Esophagus squamous epithelium (tissue), 5 donors: ENCODE results near the gene CNTNAP2. TPM values are rescaled to one million over a fixed set of nuclear protein-coding genes. Genes with fewer than 3 reads are reported as not detected.

Source experiments
- DNase-seq: peaks from one replicate; lab custom pipeline; 2025; lab: John Stamatoyannopoulos, UW
- H3K27ac ChIP-seq, 4 donors: fragments of 200-600 bp; sonication (generic); one replicate each; pipeline ENCODE4 v1.5.1; 2016 to 2019; ENCODE audit warnings: mild to moderate bottlenecking in 1 of 4
- H3K27me3 ChIP-seq, 4 donors: fragments of 200-600 bp; sonication (generic); 1 replicate in 3 of 4; 2 replicates in 1 of 4; pipeline versions ENCODE4 v1.5.1 to v1.6.0; 2017 to 2021; ENCODE audit warnings: antibody characterized with exemption in 1 of 4
- H3K36me3 ChIP-seq, 3 donors: fragments of 200-600 bp; sonication (generic); one replicate each; pipeline ENCODE4 v1.5.1; 2016 to 2019
- H3K4me1 ChIP-seq, 3 donors: fragments of 200-600 bp; sonication (generic); one replicate each; pipeline ENCODE4 v1.5.1; 2017 to 2019
- H3K4me3 ChIP-seq, 4 donors: fragments of 200-600 bp; sonication (generic); 1 replicate in 3 of 4; 2 replicates in 1 of 4; pipeline ENCODE4 v1.5.1; 2016 to 2019; ENCODE audit warnings: mild to moderate bottlenecking in 2 of 4, moderate library complexity in 1 of 4
- H3K9me3 ChIP-seq, 3 donors: fragments of 200-600 bp; sonication (generic); one replicate each; pipeline ENCODE4 v1.5.1; 2016 to 2019
- CTCF ChIP-seq, 6 experiments: fragments of 450-650 bp in 4 of 6; fragments of 200-600 bp in 2 of 6; sonication (generic) in 2 of 6; IDR thresholded peaks; one replicate each; pipeline ENCODE4 v1.5.1; 2016 to 2019; ENCODE audit warnings: antibody characterized with exemption in 6 of 6, mild to moderate bottlenecking in 4 of 6, moderate library complexity in 4 of 6
- POLR2A ChIP-seq, 4 donors: fragments of 450-650 bp; IDR thresholded peaks; one replicate each; pipeline ENCODE4 v1.6.1; 2017; ENCODE audit warnings: antibody characterized with exemption in 4 of 4, mild to moderate bottlenecking in 4 of 4, moderate library complexity in 3 of 4
- WGBS, 2 donors: methylation state at CpG; one replicate each; pipeline ENCODE4 v1.1.5; 2018; 5-methylcytosine and 5-hydroxymethylcytosine counted together
- intact Hi-C: fragments of 100-400 bp; cut with DNase I; formaldehyde crosslinking; loops from one replicate; pipeline ENCODE4 v1.15.0; 2022
- total RNA-seq, 4 donors: library from RNA; depleted of rRNA; stranded (reverse); fragments of >200 nt; gene quantifications; one replicate each; pipeline ENCODE4 v1.1.0, GENCODE V29; 2016
- donor health status: DM: yes; HTN: yes; CAD: no.

Gene CNTNAP2
- total RNA-seq, 4 donors from 2014 or later, result 0.95 to 2.3 (median 1.2) TPM

- TF ChIP-seq CTCF (IDR thresholded peaks at IDR 0.05), result peak in 1 of 6 experiments; percentile 22
- TF ChIP-seq POLR2A (IDR thresholded peaks at IDR 0.05), result no peak
- intact Hi-C loops, result no loop called here
- no peaks in the 10 kb centered on the region for H3K4me1 ChIP-seq
- 73 to 76% methylated on average over 6 of the region's 6 CpGs for WGBS, 2 donors
- DNase-seq, result no peak
- H3K9me3 ChIP-seq, result peaks cover 0 to 6% (median 0%) of the 10 kb centered on the region in 3 donors
- H3K36me3 ChIP-seq, result no peaks in the 10 kb centered on the region
- no peak overlapping the region for H3K4me3 ChIP-seq
- H3K27ac ChIP-seq, result no peak overlapping the region
- H3K27me3 ChIP-seq, result no peaks in the 10 kb centered on the region
These were observed 1430.8 kb downstream of the CNTNAP2 start for GRCh38 chr7:147547252-147547897.

GRCh38 chr7:147556317-147556716 lies 1439.7 kb downstream of the CNTNAP2 start:
- Histone ChIP-seq H3K27ac (no peak overlapping the region), H3K9me3 (peaks cover 0 to 5% (median 0%) of the 10 kb centered on the region in 3 donors), H3K27me3 (no peaks in the 10 kb centered on the region), H3K4me1 (no peaks in the 10 kb centered on the region), H3K4me3 (no peak overlapping the region), H3K36me3 (no peaks in the 10 kb centered on the region)
- intact Hi-C loops, result no loop called here
- no peak for TF ChIP-seq POLR2A (IDR thresholded peaks at IDR 0.05)
- DNase-seq, result no peak

GRCh38 chr7:147563669-147564068 lies 1447.1 kb downstream of the CNTNAP2 start:
- H3K27me3 ChIP-seq, result no peaks in the 10 kb centered on the region
- H3K27ac ChIP-seq, result no peak overlapping the region
- H3K36me3 ChIP-seq, result no peaks in the 10 kb centered on the region
- H3K4me3 ChIP-seq, result no peak overlapping the region
- H3K9me3 ChIP-seq, result no peaks in the 10 kb centered on the region
- no peak for DNase-seq
- 50 to 67% methylated on average over 1 of the region's 1 CpG for WGBS, 2 donors
- TF ChIP-seq CTCF (IDR thresholded peaks at IDR 0.05), result no peak
- TF ChIP-seq POLR2A (IDR thresholded peaks at IDR 0.05), result no peak
- intact Hi-C loops, result no loop called here
- no peaks in the 10 kb centered on the region for H3K4me1 ChIP-seq

DNA sequence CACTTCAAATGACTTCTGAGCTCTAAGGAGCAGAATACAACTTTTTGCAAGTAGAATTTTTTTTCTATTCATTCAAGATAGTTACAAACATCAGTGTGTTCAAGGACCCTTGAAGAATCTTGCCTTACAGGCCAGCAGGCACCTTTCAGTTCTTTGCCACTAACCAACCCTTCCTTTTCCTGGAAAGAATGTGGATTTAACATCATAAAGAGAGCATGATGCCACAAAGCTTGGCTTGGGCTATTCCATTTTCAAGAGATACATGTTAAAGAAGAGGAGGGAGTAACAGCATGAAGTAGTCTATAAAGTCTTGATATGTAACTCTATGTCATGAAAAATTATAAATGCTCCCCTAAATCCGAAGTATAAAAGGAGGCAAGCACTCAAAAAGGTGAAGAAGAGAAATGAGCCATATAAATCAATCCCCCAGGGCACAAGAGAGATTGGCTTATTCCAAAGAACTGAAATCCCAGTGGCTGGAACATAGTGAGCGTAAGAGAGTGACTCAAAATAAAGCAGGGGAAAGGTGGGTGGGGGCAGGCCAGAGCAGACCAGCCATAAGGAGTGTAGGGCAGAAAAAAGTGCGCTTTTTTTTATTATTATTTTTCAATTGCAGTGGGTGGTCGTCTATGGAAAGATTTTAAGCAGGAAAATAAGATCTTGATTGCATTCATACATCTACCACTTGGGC lies 1448.3 kb downstream of the CNTNAP2 start:
- intact Hi-C loops, result no loop called here
- TF ChIP-seq CTCF (IDR thresholded peaks at IDR 0.05) (no peak), POLR2A (IDR thresholded peaks at IDR 0.05) (no peak)
- 43 to 51% methylated on average over 4 of the region's 4 CpGs for WGBS, 2 donors

GRCh38 chr7:147567043-147567442 lies 1450.4 kb downstream of the CNTNAP2 start:
- TF ChIP-seq CTCF (IDR thresholded peaks at IDR 0.05) (no peak), POLR2A (IDR thresholded peaks at IDR 0.05) (no peak)
- Histone ChIP-seq H3K27me3 (no peaks in the 10 kb centered on the region), H3K4me1 (no peaks in the 10 kb centered on the region), H3K9me3 (no peaks in the 10 kb centered on the region), H3K36me3 (no peaks in the 10 kb centered on the region), H3K4me3 (no peak overlapping the region), H3K27ac (no peak overlapping the region)
- intact Hi-C loops, result no loop called here
- 74 to 86% methylated on average over 3 of the region's 3 CpGs for WGBS, 2 donors
- DNase-seq, result no peak

More for the DNA sequence above, 1448.3 kb downstream of the CNTNAP2 start:
- no peaks in the 10 kb centered on the region for H3K9me3 ChIP-seq
- H3K4me1 ChIP-seq, result no peaks in the 10 kb centered on the region
- DNase-seq, result no peak
- no peaks in the 10 kb centered on the region for H3K27me3 ChIP-seq
- H3K4me3 ChIP-seq, result no peak overlapping the region
- no peaks in the 10 kb centered on the region for H3K36me3 ChIP-seq
- H3K27ac ChIP-seq, result no peak overlapping the region
